Cardiac septum (tissue), 1 donor: ENCODE data around the gene THEM4. TPM values are rescaled to one million over a fixed set of nuclear protein-coding genes. Genes with fewer than 3 reads are reported as not detected.

Experiments
- DNase-seq: peaks from one replicate; pipeline ENCODE4 v3.0.0-alpha.2; 2020; ENCODE audit warnings: low spot score
- intact Hi-C: fragments of 100-400 bp; cut with DNase I; formaldehyde crosslinking; loops from one replicate; pipeline ENCODE4 v1.14.0; 2022
- total RNA-seq: library from RNA; stranded (reverse); fragmentation: NEBNext Ultra II Directional; extraction: Animal tissue kit (Norgen Biotek cat#: 25700); gene quantifications from one replicate; pipeline ENCODE4 v1.2.1, GENCODE V29; 2021
- donor health status: DM: no; HTN: no; CAD: no.

THEM4 gene
- total RNA-seq, 1 donor from 2014 or later = 15.7 TPM

GRCh38 chr1:151828921-151829320, 80.4 kb downstream of the THEM4 start:
- intact Hi-C loops = no loop called here
- DNase-seq = no peak

- intact Hi-C loops = no loop called here
- no peak for DNase-seq
Observed at GRCh38 chr1:151827853-151828252, 81.5 kb downstream of the THEM4 start.

DNA sequence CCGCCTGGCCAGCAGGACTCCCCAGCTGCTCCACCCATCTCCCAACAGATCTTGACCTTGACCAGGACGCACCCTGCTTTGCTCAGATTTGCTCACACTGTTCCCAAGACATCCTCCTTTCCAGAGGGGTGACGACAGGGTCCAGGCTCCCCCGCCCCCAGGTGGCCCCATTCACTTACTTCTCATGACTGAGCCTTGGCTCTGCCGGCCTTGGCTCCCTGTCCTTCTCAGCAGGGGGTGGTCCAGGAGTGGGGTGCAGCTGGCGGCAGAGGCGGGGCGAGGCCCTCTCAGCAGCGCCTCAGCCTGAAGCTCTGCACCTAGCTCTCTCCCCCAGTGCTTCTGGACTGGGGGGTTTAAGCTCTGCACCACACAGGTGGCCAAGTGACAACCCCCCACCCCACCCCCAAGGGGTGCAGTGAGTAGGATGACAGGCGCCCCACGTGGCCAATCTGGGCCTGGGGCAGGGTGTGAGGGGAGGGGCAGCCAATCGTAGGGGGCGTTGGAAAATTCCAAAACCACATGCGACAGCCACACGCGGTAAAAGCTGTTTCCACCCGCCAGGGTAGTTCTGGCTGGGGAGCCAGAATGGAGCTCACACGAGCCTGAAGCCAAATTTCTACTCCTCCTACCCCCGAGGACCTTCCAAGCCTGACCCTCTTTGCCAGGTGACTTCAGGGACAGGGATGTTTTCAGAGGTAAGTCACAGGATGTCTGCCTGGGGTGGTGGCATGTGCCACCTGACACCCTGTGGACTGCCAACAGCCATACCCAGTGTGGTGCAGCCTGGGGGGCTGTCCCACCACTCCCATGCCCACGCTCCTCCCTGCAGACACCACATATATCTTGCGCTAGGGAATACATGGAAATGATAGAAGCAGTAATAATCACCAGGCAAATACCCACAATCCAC, 83.3 kb downstream of the THEM4 start:
- intact Hi-C loops = no loop called here
- no peak for DNase-seq

DNA sequence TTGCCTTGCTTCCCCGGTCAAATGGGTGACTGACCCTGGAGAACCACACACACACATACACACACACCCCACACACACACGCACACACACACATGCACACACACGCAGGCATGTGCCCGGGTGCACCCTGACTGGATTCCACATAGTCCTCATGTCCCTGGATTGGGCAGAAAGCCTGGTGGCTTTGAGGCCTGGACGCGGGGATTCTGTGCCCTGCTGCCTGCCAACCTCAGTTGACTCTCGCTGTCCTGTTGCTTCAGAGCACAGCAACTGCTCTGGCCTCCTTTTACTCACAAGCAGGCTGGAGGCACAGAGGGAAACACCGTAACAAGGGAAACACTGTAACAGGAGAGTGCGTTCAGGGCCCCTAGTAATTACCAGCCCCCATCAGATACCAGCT, 84.1 kb downstream of the THEM4 start:
- intact Hi-C loops = no loop called here
- no peak for DNase-seq

Other genes starting within 250 kb of the THEM4 start
- not detected for gene CELF3, start 192.7 kb downstream of the THEM4 start, total RNA-seq
- 4.3 TPM for gene RIIAD1, start 188.0 kb downstream of the THEM4 start, total RNA-seq
- gene MRPL9, start 146.0 kb downstream of the THEM4 start, total RNA-seq = 43.2 TPM
- gene TDRKH, start 119.0 kb downstream of the THEM4 start, total RNA-seq = 6.0 TPM
- 0.43 TPM for gene LINGO4, start 104.1 kb downstream of the THEM4 start, total RNA-seq
- 5.9 TPM for gene RORC, start 77.7 kb downstream of the THEM4 start, total RNA-seq
- gene C2CD4D, start 69.7 kb downstream of the THEM4 start, total RNA-seq = not detected
- gene THEM5, start 55.8 kb downstream of the THEM4 start, total RNA-seq = not detected
- 131 TPM for gene S100A10, start 84.3 kb upstream of the THEM4 start, total RNA-seq
- gene S100A11, start 127.5 kb upstream of the THEM4 start, total RNA-seq = 90.8 TPM
- gene TCHHL1, start 179.6 kb upstream of the THEM4 start, total RNA-seq = not detected
- 0.05 TPM for gene TCHH, start 205.9 kb upstream of the THEM4 start, total RNA-seq
- gene RPTN, start 249.7 kb upstream of the THEM4 start, total RNA-seq = not detected